ENCODE results near the gene TACO1. TPM values are rescaled to one million over a fixed set of nuclear protein-coding genes. Genes with fewer than 3 reads are reported as not detected.
A peak's percentile ranks its signal among the peaks of the same experiment; 100 is the strongest.

TACO1 gene
- total RNA-seq, 1 donor from 2014 or later, result 13.6 TPM

- DNase-seq, result no peak
- no peak for ATAC-seq
- Histone ChIP-seq H3K4me3 (no peak overlapping the region), H3K27me3 (ENCODE audit: low read depth) (no peaks in the 10 kb centered on the region), H3K27ac (no peak overlapping the region), H3K9me3 (no peaks in the 10 kb centered on the region), H3K4me1 (no peaks in the 10 kb centered on the region), H3K36me3 (peaks cover 8% of the 10 kb centered on the region)
- TF ChIP-seq CTCF (IDR thresholded peaks at IDR 0.05), result no peak
- intact Hi-C loops (cut with DNase I), result no loop called here
Observed at GRCh38 chr17:63571632-63572310, 28.9 kb upstream of the TACO1 start.

GRCh38 chr17:63573634-63574033 lies 27.1 kb upstream of the TACO1 start:
- no peak for ATAC-seq
- Histone ChIP-seq H3K27ac (no peak overlapping the region), H3K4me3 (no peak overlapping the region), H3K36me3 (peaks cover 13% of the 10 kb centered on the region), H3K9me3 (no peaks in the 10 kb centered on the region), H3K4me1 (peaks cover 2% of the 10 kb centered on the region), H3K27me3 (ENCODE audit: low read depth) (no peaks in the 10 kb centered on the region)
- TF ChIP-seq CTCF (IDR thresholded peaks at IDR 0.05), result peak; percentile 9
- intact Hi-C loops (cut with DNase I), result no loop called here
- DNase-seq, result no peak

GRCh38 chr17:63578027-63578768 lies 22.5 kb upstream of the TACO1 start:
- no peak for TF ChIP-seq CTCF (IDR thresholded peaks at IDR 0.05)
- no peak for DNase-seq
- intact Hi-C loops (cut with DNase I), result no loop called here

GRCh38 chr17:63578769-63579111 lies 22.0 kb upstream of the TACO1 start:
- Histone ChIP-seq H3K9me3 (no peaks in the 10 kb centered on the region), H3K27me3 (ENCODE audit: low read depth) (no peaks in the 10 kb centered on the region), H3K4me1 (peaks cover 6% of the 10 kb centered on the region), H3K27ac (peak overlapping the region; percentile 34), H3K4me3 (no peak overlapping the region), H3K36me3 (peaks cover 52% of the 10 kb centered on the region)
- intact Hi-C loops (cut with DNase I), result no loop called here
- no peak for TF ChIP-seq CTCF (IDR thresholded peaks at IDR 0.05)
- ATAC-seq (no peak), DNase-seq (no peak)

More at GRCh38 chr17:63578027-63578768, 22.5 kb upstream of the TACO1 start:
- Histone ChIP-seq H3K9me3 (no peaks in the 10 kb centered on the region), H3K4me3 (no peak overlapping the region), H3K27ac (peak overlapping the region; percentile 34), H3K27me3 (ENCODE audit: low read depth) (no peaks in the 10 kb centered on the region), H3K4me1 (peaks cover 6% of the 10 kb centered on the region), H3K36me3 (peaks cover 47% of the 10 kb centered on the region)
- no peak for ATAC-seq

GRCh38 chr17:63579633-63580032 lies 21.1 kb upstream of the TACO1 start:
- Histone ChIP-seq H3K4me3 (no peak overlapping the region), H3K27ac (peak overlapping the region; percentile 34), H3K27me3 (ENCODE audit: low read depth) (no peaks in the 10 kb centered on the region), H3K4me1 (peaks cover 6% of the 10 kb centered on the region), H3K36me3 (peaks cover 61% of the 10 kb centered on the region), H3K9me3 (no peaks in the 10 kb centered on the region)
- ATAC-seq, result no peak
- no peak for TF ChIP-seq CTCF (IDR thresholded peaks at IDR 0.05)
- DNase-seq, result no peak
- intact Hi-C loops (cut with DNase I), result no loop called here
